GM10266 (cell line): ENCODE measurements around the gene ST3GAL3.
A peak's percentile ranks its signal among the peaks of the same experiment; 100 is the strongest.

Experiments used
- DNase-seq: peaks from one replicate; pipeline ENCODE4 v3.0.0; 2012; ENCODE audit errors: extremely low spot score
- CTCF ChIP-seq: IDR thresholded peaks from 2 replicates; pipeline ENCODE4 v1.5.1; 2012; ENCODE audit warnings: mild to moderate bottlenecking, low read depth; ENCODE audit not compliant: control insufficient read depth, insufficient read depth; ENCODE audit errors: missing control alignments

The ST3GAL3 gene

GRCh38 chr1:43707190-43708001 is at the start of gene ST3GAL3:
Gene ST3GAL3 (plus strand): TSS chr1:43707536. CDS start chr1:43736263, 28,727 bp downstream.
- TF ChIP-seq CTCF = no peak
- peak; percentile 97 for DNase-seq

- no peak for TF ChIP-seq CTCF
- no peak for DNase-seq
Observed at GRCh38 chr1:43659212-43660166, 47.8 kb upstream of the ST3GAL3 start.

- TF ChIP-seq CTCF = no peak
- DNase-seq = no peak
Observed at GRCh38 chr1:43660355-43660754, 47.0 kb upstream of the ST3GAL3 start.

- DNase-seq = peak; percentile 61
- TF ChIP-seq CTCF = no peak
Observed at GRCh38 chr1:43664369-43664768, 43.0 kb upstream of the ST3GAL3 start.

- TF ChIP-seq CTCF = no peak
- no peak for DNase-seq
Observed at GRCh38 chr1:43666608-43667007, 40.7 kb upstream of the ST3GAL3 start.

GRCh38 chr1:43668956-43669355 is 38.4 kb upstream of the ST3GAL3 start:
- DNase-seq = no peak
- no peak for TF ChIP-seq CTCF
